ENCODE results near the gene RREB1. TPM values are rescaled to one million over a fixed set of nuclear protein-coding genes. Genes with fewer than 3 reads are reported as not detected.

The RREB1 gene
- total and polyA plus RNA-seq, 12 donors, result 8.0 to 79.5 (median 48.7) TPM

DNA sequence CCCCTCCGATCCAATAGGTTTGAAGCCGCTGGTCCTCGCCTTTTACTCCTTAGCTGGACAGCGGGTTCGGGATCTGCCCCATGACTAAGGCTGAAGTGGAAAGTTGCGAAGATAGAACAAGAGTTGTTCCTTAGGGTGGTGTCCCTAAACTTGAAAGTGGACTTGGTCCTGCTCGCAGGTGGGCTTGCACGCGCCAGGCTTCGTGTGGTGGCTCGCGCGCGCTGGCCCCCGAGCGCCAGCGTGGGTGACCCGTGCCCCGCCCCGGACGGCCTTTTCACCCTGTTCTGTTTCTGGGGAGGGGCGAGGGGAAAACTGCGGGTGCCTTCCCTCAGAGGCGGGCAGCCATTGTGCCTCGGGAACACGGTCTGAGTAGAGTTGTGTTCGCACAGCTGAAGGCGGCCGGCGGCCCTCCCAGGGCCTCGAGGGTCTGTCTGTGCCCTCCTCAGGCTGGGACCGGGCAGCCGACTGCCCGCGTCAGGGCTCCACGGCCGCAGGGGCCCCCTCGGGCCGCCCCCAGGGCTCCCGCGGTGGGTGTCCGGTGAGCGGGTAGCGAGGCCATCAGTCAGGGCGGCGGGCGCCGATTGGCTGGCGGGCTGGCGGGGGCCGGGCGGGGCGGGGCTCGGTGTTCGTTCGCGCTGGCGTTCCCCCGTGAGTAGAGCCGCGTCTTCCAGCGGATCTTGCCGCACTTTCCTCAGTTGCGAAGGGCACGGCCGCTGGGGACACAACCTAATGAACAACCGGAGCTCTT is 33.0 kb downstream of the RREB1 start:
- Histone ChIP-seq H3K4me3 (peak overlapping the region in 3 of 4 donors; percentile 31 to 77 (median 55)), H3K36me3 (replicated peaks in 1 of 2) (no peaks in the 10 kb centered on the region), H3K27ac (peak overlapping the region; percentile 87 to 98 (median 96)), H3K9me3 (replicated peaks in 1 of 3) (no peaks in the 10 kb centered on the region), H3K4me1 (replicated peaks in 1 of 2) (peaks cover 41 to 77% of the 10 kb centered on the region in 2 donors), H3K27me3 (no peaks in the 10 kb centered on the region)
- intact Hi-C loops (cut with DNase I), result no loop called here
- peak; percentile 88 to 94 (median 90) for DNase-seq
- 2 to 14% (median 3%) methylated on average over 8 to 67 of the region's 67 CpGs for WGBS, 4 donors
- TF ChIP-seq POLR2A (IDR thresholded peaks at IDR 0.05), result peak; percentile 79 to 81
- TF ChIP-seq, protein P1, sequence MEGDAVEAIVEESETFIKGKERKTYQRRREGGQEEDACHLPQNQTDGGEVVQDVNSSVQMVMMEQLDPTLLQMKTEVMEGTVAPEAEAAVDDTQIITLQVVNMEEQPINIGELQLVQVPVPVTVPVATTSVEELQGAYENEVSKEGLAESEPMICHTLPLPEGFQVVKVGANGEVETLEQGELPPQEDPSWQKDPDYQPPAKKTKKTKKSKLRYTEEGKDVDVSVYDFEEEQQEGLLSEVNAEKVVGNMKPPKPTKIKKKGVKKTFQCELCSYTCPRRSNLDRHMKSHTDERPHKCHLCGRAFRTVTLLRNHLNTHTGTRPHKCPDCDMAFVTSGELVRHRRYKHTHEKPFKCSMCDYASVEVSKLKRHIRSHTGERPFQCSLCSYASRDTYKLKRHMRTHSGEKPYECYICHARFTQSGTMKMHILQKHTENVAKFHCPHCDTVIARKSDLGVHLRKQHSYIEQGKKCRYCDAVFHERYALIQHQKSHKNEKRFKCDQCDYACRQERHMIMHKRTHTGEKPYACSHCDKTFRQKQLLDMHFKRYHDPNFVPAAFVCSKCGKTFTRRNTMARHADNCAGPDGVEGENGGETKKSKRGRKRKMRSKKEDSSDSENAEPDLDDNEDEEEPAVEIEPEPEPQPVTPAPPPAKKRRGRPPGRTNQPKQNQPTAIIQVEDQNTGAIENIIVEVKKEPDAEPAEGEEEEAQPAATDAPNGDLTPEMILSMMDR (IDR thresholded peaks at IDR 0.05), result no peak

DNA sequence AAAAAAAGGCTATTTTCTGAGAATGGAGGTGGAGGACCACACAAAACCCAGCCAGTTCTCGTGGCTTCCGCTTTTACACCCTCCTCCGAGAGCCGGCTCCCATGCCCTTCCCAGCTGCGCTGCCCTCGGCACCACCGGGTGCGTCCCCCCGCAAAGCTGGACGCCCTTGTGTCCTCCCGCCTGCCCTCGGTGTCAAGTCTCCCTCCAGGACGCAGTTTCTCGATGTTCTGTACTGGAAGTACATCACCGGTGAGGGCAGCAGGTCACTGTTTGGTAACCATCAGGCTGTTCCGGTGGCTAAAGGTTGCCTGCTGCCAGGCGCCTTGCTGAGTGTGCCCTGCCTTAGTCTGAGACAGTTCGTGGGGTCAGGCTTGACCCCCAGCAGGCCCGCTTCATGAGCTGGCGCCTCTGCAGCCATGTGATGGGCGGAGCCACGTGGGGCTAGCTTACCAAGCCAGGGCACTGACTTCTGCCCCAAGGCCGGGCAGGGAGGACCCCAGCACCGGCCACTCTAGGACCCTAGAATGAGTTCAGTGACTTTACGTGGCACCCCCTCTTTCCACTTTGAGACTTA is 34.6 kb downstream of the RREB1 start:
- peaks cover 53 to 86% of the 10 kb centered on the region in 2 donors for H3K4me1 ChIP-seq (replicated peaks in 1 of 2)
- no peaks in the 10 kb centered on the region for H3K9me3 ChIP-seq (replicated peaks in 1 of 3)
- intact Hi-C loops (cut with DNase I), result no loop called here
- H3K27ac ChIP-seq, result no peak overlapping the region
- no peaks in the 10 kb centered on the region for H3K36me3 ChIP-seq (replicated peaks in 1 of 2)
- no peak overlapping the region for H3K4me3 ChIP-seq
- WGBS, 4 donors, result 93 to 97% (median 96%) methylated on average over 23 to 25 of the region's 25 CpGs
- no peak for DNase-seq
- no peak for TF ChIP-seq POLR2A (IDR thresholded peaks at IDR 0.05)
- TF ChIP-seq, protein P1 (IDR thresholded peaks at IDR 0.05), result no peak
- no peaks in the 10 kb centered on the region for H3K27me3 ChIP-seq

DNA sequence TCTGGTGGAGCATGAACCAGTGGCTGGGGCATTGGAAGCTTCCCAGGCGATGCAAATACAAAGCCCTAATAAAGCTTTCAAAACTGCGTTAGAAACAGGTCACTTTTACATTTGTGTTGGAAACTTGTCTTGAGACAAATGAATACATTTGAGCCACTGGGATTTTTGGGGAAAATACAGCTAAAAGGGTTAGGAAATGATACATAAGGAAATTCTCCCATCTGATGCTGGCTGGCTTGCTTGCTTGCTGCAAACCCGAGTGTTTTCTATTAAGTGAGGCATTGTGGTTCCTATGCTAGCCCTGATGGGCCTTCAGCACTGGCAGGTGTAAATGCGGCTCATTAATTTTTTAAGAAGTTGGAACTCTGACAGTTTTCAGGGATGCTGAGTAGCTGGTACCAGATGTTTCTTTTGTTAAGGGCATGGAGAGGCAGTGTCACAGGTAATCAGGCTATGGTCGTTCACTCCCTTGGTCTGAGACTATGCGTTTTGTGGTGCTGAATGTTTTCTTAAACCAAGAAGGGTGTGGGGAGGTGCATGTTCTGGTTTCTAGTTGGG is 35.2 kb downstream of the RREB1 start:
- Histone ChIP-seq H3K9me3 (replicated peaks in 1 of 3) (no peaks in the 10 kb centered on the region), H3K27me3 (no peaks in the 10 kb centered on the region), H3K36me3 (replicated peaks in 1 of 2) (no peaks in the 10 kb centered on the region), H3K27ac (no peak overlapping the region), H3K4me1 (replicated peaks in 1 of 2) (peaks cover 48 to 86% of the 10 kb centered on the region in 2 donors), H3K4me3 (no peak overlapping the region)
- intact Hi-C loops (cut with DNase I), result no loop called here
- WGBS, 4 donors, result 76 to 88% (median 83%) methylated on average over 6 of the region's 6 CpGs
- no peak for TF ChIP-seq POLR2A (IDR thresholded peaks at IDR 0.05)
- TF ChIP-seq, protein P1 (IDR thresholded peaks at IDR 0.05), result no peak
- DNase-seq, result no peak

DNA sequence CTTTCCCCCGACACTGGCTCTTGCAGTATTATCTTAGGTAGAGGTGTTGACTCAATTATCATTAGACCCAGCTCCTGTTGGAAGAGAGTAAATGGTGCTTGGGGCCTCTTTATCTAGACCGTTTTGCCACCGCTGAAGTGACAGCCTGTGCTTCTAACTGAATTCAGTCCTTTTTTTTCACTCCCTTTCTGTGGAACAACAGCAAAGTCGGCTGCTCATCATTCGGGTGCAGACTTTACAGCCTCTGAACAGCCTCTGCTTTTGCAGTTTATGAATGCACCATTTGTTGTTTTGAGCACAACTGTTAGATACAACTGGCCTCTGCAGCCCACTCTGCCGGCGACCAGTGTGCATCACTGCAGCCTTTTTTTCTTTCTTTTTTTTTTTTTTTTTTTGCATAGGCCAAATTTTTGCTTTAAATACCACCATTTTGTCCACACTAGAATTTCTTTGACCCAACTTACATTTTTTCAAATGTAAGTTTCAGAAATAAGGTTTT is 35.8 kb downstream of the RREB1 start:
- Histone ChIP-seq H3K36me3 (replicated peaks in 1 of 2) (no peaks in the 10 kb centered on the region), H3K4me3 (no peak overlapping the region), H3K27me3 (no peaks in the 10 kb centered on the region), H3K4me1 (replicated peaks in 1 of 2) (peaks cover 43 to 86% of the 10 kb centered on the region in 2 donors), H3K27ac (no peak overlapping the region), H3K9me3 (replicated peaks in 1 of 3) (no peaks in the 10 kb centered on the region)
- intact Hi-C loops (cut with DNase I), result no loop called here
- DNase-seq, result no peak
- TF ChIP-seq POLR2A (IDR thresholded peaks at IDR 0.05), result no peak
- TF ChIP-seq, protein P1 (IDR thresholded peaks at IDR 0.05), result peak in 2 of 6 experiments; percentile 4 to 29
- WGBS, 4 donors, result 57 to 72% (median 63%) methylated on average over 7 of the region's 7 CpGs

Measured in adrenal gland (tissue), 12 donors.